ENCODE data around the gene TPCN2. TPM values are rescaled to one million over a fixed set of nuclear protein-coding genes. Genes with fewer than 3 reads are reported as not detected.
A peak's percentile ranks its signal among the peaks of the same experiment; 100 is the strongest.

Gene TPCN2
- total and polyA plus RNA-seq, 2 of the 4 experiments (the other 2 are of a cell fraction) = 3.4 to 8.0 TPM

DNA sequence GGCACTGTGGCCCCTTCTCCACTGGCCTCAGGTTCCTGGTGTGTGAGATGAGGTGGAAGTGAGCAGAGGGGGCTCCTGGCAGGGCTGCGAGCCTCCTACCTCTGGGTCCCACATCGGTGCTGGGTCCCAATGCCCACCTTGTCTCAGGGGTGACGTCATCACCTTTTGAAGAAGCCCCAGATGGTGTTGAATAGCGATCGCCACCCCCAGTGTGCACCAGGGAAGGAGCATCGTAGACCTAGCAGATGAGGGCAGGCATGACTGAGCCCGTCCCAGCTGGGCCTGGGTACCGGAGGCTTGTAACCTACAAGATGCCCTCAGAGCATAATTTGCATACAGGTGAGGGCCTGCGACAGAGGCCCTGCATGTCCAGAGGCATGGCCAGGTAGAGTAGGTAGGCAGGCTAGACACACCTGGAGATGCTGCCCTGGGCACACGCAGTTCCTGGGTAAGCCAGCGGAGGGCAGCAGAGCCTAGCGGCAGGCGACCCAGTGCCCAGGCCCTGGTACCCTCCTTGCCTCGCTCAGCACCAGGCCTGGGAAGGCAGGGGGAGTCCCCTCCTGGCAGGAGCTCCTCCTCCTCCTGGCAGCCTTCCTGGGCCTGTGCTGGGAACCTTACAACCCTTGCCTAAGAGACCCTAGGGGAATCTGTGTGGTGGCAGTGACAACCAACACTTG, 52.5 kb downstream of the TPCN2 start (continued):
- no peak for TF ChIP-seq NFE2L2 (IDR thresholded peaks at IDR 0.05; ENCODE audit: low read depth, low read length)

DNA sequence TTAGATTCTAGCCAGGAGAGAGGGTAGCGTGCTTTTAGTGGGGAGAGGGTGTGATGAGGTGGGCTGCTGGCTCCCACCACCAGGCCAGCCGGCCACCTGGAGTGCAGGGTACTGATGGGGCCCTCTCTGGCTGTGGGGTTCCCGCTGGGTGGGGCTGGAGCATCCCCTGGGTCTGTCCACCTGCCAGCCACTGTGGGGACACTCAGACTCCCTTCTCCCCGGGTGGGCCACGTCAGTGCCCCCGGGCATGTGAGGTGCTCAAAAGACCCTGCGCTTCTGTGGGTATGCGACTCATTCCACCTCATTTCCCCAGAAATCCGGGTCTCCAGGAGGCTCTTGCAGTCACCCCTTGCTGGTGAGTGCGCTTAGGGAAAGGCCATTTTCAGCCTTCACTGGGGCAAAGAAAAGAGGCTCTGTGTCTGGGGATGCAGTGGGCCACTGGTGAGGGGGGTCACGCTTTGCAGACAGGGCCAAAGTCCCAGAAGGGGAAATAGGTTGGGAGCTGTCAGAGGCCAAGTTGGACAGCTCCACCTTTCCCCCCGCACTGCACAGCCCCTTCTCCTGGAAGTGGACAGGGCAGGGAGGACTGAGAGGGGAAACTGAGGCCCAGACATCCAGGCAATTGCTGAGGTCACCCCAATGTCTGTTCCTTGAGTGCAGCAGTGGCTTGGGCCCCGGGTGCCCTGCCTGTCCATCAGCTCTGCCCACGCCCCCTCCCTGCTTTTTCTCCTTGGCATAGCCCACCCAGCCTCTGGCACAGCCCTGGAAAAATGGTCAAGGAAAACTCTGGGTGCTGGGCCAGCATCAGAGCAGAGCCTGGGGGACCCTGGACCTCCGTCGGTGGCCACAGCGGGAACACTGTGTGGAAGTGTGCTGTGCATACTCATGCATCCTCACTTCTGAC, 53.3 kb downstream of the TPCN2 start:
- H4K8ac ChIP-seq (ENCODE audit: low read depth in 2 of 2, low read length in 2 of 2) = no peak overlapping the region
- H2AK9ac ChIP-seq (replicated peaks; ENCODE audit: low read depth, low read length, poor library complexity) = peak overlapping the region; percentile 63
- DNase-seq (no peak), ATAC-seq (ENCODE audit: low read depth) (no peak)
- WGBS, 2 experiments (ENCODE audit: extremely low coverage in 2 of 2, insufficient read length in 1 of 2) = 68% methylated on average over 3 of the region's 17 CpGs; no CpG with 5 or more reads in 1 of the 2 experiments
- no peak overlapping the region for H3K56ac ChIP-seq (ENCODE audit: extremely low read depth, insufficient read depth, low read length)
- dilution Hi-C loops (cut with HindIII; ENCODE audit: low sequenced_read_pairs, unreplicated experiment) (no loop called here), in situ Hi-C loops (cut with MboI; ENCODE audit: low sequenced_read_pairs) (loop anchor here (25.0 kb wide), 1 partner anchor 1085 kb away; no protein-coding TSS in a partner anchor), intact Hi-C loops (cut with micrococcal nuclease) (loop anchor here (1.0 to 5.0 kb wide), 6 partner anchors 138 to 568 kb away; no protein-coding TSS in a partner anchor)
- H3K9ac ChIP-seq (ENCODE audit: low read depth, low read length) = no peak overlapping the region
- no peak overlapping the region for H2BK20ac ChIP-seq (ENCODE audit: low read depth, low read length)
- H3K4me2 ChIP-seq (ENCODE audit: low read depth, low read length) = no peak overlapping the region
- peak overlapping the region; percentile 81 for H2AFZ ChIP-seq (replicated peaks; ENCODE audit: low read length, poor library complexity)
- no peak overlapping the region for H4K5ac ChIP-seq (ENCODE audit: low read depth, low read length)
- no peaks in the 10 kb centered on the region for H3K27me3 ChIP-seq (ENCODE audit: control insufficient read depth, insufficient read depth, low read length)
- ChIA-PET CTCF (interaction anchor here (0.6 to 1.9 kb wide), 7 partner anchors 10 to 573 kb away, joined by 3 to 9 read pairs (median 5); partner anchors contain the start of gene LTO1), POLR2A (ENCODE audit: unreplicated experiment) (no interaction called here)
- H3K79me1 ChIP-seq (ENCODE audit: low read depth in 1 of 2, low read length in 2 of 2) = no peaks in the 10 kb centered on the region
- no peak overlapping the region for H2BK15ac ChIP-seq (ENCODE audit: low read depth, low read length)
- TF ChIP-seq RAD21 (IDR thresholded peaks at IDR 0.05; ENCODE audit: low read length) = no peak
- no peak for TF ChIP-seq FOS (IDR thresholded peaks at IDR 0.05; ENCODE audit: low read depth, low read length)
- no peak for TF ChIP-seq BHLHE40 (IDR thresholded peaks at IDR 0.05; ENCODE audit: low read depth, low read length)
- TF ChIP-seq MAZ (IDR thresholded peaks at IDR 0.05; ENCODE audit: borderline replicate concordance, low read depth, low read length) = no peak
- TF ChIP-seq RFX5 (IDR thresholded peaks at IDR 0.05; ENCODE audit: low read depth, low read length) = no peak
- no peak for TF ChIP-seq MXI1 (IDR thresholded peaks at IDR 0.05; ENCODE audit: borderline replicate concordance, low read depth, low read length)
- TF ChIP-seq CTCF (conservative IDR thresholded peaks at IDR 0.05; ENCODE audit: low read depth, low read length) = no peak
- no peak for TF ChIP-seq CHD1 (IDR thresholded peaks at IDR 0.05; ENCODE audit: low read depth, low read length)
- no peak for TF ChIP-seq MAFK (IDR thresholded peaks at IDR 0.05; ENCODE audit: low read depth, low read length)
- TF ChIP-seq POLR2A (IDR thresholded peaks at IDR 0.05; ENCODE audit: low read depth, low read length) = no peak
- no peak overlapping the region for H3K4me3 ChIP-seq (ENCODE audit: insufficient read depth, low read depth, low read length)
- BruUV-seq (replicated peaks) = no TSS peak
- H3K4me1 ChIP-seq (ENCODE audit: control insufficient read depth, insufficient read depth, low read length) = peaks cover 3% of the 10 kb centered on the region; the same call in 1 of the 2 replicates
- no peak overlapping the region for H3K27ac ChIP-seq (ENCODE audit: insufficient read depth, low read length)
- no peak overlapping the region for H3K18ac ChIP-seq (ENCODE audit: low read depth, low read length)
- H4K91ac ChIP-seq (ENCODE audit: insufficient read depth, low read depth, low read length) = no peak overlapping the region; the same call in 1 of the 2 replicates
- no peaks in the 10 kb centered on the region for H3K9me1 ChIP-seq (ENCODE audit: insufficient read depth, low read length)
- H3K36me3 ChIP-seq (ENCODE audit: control insufficient read depth, insufficient read depth, low read length) = no peaks in the 10 kb centered on the region
- no peak overlapping the region for H2BK120ac ChIP-seq (ENCODE audit: low read depth, low read length)
- H3K9me3 ChIP-seq (ENCODE audit: control insufficient read depth, insufficient read depth, low read length) = no peaks in the 10 kb centered on the region
- no peak overlapping the region for H2BK5ac ChIP-seq (ENCODE audit: low read depth, low read length, poor library complexity, severe bottlenecking)
- H4K20me1 ChIP-seq (ENCODE audit: insufficient read depth, low read length) = peaks cover 7% of the 10 kb centered on the region
- peak overlapping the region; percentile 57; the same call in 1 of the 2 replicates for H2AK5ac ChIP-seq (ENCODE audit: low read depth, low read length)
- H3K23ac ChIP-seq (ENCODE audit: low read depth, low read length) = no peak overlapping the region
- no peak overlapping the region for H3K4ac ChIP-seq (ENCODE audit: low read depth, low read length)
- H3K14ac ChIP-seq (replicated peaks; ENCODE audit: low read depth, low read length) = no peak overlapping the region

All from IMR-90 (cell line).